Stimulated activated CD8-positive, alpha-beta memory T cell treated with anti-CD3 and anti-CD28 coated beads, Interleukin-7, amount 100 ng/mL, for 24 hours (primary cell): ENCODE results near the gene CXCR1.
"Not testable (repeated sequence)": the region's sequence is repeated elsewhere in the genome, so short reads cannot be mapped to it uniquely, and the experiment has no call there.

Experiments
- DNase-seq: peaks from one replicate; pipeline ENCODE4 v3.0.0-alpha.2; 2020; ENCODE audit warnings: low read depth

The CXCR1 gene

DNA sequence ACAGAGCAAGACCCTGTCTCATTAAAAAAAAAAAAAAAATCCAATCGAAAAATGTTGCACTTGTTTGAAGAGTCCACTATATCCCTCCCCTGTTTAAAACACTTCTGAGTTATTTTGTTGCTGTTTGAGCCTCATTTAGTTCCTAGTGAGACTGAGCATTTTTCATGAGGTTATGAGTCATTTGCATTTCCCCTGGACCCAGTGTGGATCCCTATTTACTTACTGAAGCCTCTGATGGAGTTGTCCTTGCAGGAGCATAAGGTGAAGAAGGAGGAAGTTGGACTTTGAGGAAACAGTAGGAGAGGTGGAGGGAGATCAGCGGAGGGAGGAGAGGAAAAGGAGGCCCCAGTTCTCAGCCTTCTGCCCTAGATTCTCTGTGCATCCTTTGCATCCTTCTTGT is 5.1 kb downstream of the CXCR1 start:
- no peak for DNase-seq

DNA sequence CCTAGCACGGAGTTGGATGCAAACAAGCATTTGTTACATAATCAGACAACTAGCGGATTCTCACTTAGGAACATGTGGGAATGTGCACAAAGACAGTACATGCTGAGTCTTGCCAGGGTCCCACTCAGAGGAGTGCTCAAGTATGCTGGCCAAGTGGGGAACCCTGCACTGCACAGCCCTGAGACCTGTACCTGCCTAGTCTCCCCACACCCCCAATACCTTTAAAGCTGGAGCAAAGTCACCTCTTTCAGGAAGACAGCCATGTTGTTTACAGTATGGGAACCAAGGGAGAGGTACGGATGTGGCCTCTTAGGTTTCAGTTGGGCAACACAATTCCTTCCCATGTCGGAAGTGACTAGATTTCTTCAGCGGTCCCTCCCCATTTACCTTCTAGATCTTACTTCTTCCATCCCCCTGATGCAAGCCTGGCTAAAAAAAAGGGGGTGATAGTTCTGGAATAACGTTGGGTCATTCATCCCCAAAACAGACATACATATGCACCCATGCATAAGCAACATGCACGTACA is 10.7 kb downstream of the CXCR1 start:
- DNase-seq: no peak

DNA sequence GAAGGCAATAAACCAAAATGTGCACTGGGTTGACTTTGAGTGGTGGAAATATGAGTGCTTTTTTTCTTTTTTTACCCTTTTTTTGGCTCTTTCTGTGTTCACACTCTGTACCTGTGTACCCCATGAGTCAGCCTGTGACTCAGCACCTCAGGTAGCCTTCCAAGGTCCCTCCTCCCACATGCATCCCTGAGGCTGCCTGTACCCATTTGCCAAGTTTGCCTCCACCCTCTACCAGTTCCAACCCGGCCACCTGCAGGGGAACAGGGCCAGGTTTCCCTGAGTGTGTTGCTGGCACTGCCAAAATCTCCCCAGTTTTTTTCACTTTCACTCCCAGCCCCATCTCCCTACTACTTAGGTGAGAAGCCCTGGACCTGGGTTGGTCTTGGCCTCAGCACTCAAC is 14.0 kb downstream of the CXCR1 start:
- no peak for DNase-seq

DNA sequence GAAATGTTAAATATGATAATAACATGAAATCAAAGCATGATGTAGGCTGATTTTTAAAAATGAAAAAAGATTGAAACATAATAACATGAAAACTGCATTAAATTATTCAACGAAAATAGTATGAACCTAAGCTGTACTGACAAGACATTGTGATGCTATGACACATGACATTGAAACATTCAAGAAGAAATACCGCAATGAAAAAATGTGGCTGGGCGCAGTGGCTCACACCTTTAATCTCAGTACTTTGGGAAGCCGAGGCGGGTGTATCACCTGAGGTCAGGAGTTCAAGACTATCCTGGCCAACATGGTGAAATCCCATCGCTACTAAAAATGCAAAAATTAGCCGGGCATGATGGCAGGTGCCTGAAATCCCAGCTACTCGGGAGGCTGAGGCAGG is 14.6 kb downstream of the CXCR1 start:
- no peak for DNase-seq

DNA sequence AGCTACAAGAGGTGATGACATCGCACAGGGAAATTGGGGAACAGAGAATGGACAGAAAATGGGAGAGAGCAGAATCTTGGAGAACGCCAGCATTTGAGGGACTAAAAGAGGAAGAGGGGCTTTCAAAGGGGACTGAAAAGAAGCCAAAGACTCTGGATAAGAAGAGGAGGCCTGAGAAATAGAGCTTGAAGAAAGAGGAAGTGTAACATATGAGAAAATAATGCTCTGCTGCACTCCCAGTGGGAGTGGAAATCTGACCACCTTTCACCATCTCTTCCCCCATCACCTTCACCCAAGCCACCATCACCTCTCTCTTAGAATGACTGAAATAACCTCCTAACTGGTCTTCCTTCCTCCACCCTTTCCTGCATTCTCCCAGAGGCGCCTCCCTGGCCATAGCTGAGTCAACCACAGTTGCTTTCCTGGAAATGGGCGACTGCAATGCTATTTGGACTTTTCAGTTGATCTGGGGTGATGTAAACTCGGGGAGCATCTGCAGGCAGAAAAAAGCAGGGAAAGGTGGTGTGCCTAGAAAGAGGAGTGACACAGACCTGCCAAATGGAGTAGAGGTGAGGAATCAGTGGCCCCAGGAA is 16.8 kb downstream of the CXCR1 start:
- DNase-seq: no peak

DNA sequence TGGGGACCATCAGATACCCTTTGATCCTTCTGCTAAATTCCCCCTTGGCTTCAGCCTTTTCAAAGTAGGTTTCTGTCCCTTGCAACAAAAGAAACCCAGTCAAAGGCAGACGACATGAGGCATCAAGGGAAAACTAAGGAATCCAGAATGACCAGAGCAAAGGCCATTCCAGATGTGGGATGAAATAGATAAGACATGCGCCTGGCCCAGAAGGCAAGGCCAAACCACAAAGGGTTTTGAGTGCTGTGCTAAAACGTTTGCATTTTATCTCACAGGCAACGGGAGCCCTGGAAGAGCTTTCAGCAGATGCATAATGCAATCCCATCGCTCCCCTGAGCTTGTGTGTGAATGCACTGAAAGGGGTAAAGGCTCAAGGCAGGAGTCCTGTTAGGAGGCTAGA is 17.7 kb downstream of the CXCR1 start:
- DNase-seq: no peak

DNA sequence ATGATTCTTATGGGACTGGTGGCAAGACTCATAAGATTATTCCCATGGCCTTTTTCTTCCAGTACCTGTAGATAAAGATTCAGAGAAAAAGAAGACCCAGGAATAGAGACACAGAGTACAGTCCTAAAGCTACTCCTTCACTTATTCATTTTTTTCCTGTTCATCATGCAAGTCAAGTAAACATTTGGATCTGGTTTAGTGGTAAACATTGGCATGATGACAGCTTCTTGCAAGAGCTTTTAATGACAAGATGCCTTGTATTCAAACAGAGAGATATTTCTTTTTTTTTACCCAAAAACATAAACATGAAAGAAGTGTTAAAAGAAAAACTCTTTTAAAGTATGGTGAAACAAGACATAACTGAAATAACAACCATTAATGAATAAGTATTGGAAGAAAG is 20.7 kb downstream of the CXCR1 start:
- DNase-seq: no peak

DNA sequence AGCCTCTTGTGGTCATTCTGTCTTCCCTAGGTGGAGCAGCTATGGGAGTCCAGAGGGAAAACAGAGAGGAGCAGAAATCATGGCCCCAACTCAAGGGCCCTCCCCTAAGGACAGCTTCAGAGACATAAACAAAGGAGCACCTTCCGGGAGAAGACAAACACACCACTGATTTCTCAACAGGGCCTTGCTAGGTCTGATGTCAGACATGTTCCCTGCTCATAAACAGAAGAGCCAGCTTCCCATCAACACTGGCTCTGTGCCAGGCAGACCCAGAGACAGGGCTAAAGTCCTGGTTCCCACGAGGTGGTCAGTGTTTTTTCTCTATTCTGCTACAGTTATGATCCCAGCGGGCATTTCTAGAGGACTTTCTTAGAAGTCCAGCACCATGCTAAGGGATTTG is 21.6 kb downstream of the CXCR1 start:
- DNase-seq: no peak

DNA sequence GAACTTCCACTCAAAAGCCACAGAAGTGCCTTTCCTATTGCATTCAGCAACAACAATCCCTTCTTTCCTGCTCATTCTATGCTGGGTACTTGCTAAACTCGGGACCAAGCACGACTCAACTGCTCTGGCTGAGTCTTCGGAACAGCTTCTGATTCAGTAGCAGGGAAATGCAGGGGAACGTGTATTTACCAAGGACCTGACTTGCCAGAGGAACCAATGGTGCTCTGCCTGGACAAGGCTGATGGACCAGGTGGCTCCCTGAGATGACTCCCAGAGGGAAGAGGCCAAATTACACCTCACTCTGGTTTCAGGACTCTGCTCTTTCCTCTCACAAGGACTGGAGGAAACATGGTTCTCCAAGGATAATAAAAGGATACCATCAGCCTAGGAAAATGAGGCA is 28.7 kb downstream of the CXCR1 start:
- no peak for DNase-seq

DNA sequence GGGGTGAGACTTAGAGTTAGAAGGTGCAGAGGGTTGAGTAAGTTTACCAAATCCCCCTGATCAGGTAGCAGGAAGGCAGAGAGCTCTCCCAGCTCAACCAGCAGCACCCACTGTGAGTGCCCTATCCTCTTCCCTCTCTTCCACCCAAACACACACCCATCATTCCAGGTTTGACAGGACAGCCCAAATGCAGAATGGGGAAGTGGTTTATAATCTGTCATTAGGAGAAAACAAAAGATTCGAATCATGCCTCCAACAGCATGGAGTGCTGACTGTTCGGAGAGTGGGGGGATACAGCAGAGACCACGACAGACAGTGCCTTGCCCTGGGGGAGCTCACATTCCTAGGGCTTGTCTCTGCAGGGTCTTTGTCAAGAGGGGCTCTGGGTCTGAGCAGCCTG is 29.2 kb downstream of the CXCR1 start:
- DNase-seq: no peak

DNA sequence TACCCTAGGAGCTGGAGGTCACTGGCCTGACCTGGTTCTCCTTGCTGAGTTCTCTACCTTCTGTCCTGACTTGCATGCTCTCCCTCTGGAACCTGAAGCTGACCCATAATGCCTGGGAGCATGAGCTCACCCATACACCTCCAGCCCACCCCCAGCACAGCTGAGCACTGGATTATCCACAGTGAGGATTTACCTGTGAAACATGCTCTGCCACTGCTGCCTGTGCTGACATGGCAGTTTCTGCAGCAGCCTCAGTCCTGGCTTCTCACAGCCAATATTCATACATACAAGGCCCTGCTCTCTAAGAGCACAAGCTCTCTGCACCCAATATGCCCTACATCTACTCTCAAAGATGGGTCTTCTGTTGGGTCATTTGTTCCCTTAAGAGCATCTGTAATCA is 35.9 kb downstream of the CXCR1 start:
- DNase-seq: no peak

DNA sequence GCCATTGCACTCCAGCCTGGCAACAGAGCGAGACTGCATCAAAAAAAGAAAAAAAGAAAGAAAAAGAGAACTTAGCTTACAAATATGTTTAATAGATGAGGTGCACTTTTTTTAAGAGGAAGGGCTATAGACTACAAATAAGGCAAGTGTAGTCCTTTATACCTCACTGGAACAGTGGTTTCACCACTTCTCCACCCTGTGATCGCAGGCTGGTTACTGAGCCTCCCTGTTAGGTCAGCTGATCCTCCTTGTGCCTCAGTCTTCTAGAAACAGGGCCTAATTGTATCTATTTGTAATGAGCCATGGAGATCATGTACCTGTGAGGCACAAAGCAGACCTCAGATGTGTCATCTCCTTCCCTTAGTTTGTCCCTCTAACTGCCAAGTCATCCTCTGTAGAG is 36.4 kb downstream of the CXCR1 start:
- DNase-seq: no peak

DNA sequence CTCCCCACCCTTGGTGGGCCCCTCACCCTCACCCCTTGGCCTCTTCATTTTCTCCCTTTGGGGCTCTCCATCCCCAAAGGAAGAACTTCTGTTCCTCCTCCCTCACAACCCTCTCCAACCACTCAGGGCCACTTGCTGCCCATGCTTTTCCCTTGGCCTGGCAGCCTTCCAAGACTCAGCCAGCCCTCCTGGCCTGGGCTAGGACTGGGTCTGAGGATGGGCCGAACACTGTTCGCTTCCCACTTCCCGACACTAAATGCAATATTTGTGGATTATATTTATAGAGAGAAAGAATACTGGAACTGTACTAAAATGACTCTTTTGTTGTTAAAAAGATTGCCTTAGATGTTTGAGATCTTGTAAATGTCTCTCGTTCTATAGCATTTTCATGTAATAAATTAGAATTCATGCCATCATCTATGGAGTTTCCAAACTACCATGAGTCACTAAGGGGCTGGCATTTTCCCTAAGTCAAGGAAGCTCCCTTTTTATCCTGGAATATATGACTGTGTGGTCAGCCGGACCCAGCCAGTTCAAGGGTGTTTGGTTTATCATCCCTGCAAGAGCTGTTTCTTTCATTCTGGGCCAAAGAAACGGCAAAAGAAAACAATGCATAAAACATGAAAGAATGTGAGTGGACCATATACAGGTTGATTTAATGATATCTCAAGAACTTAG is 37.2 kb downstream of the CXCR1 start:
- no peak for DNase-seq

DNA sequence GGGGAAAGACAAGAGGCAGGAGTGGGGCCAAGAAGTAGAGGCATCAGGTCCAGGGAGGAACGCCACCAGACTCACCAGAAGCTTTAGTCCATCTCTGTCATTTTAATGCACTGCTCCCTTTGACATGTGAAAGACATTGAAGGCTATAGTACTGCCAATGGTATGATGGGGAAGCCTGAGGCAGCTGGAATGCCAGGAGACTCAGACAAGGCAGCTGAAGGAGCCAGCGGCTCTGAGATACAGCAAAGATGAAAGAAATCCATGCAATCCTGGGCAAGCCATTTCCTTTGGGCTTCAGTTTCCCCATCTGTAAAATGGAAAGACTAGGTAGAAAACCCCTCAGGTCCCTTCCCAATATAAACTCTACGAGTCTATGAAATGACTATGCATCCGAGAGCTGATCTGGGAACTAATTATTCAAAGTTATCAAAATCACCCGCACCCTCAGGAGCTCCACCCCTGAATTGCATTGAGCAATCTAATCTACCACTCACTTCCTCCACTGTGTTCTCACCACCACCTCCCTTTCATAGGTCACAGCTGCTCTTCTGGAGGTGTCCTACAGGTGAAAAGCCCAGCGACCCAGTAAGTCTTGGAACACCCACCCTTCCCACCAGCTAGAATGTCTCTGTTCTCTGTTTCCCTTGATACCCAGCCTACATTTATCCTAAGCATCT is 37.8 kb downstream of the CXCR1 start:
- DNase-seq: no peak

DNA sequence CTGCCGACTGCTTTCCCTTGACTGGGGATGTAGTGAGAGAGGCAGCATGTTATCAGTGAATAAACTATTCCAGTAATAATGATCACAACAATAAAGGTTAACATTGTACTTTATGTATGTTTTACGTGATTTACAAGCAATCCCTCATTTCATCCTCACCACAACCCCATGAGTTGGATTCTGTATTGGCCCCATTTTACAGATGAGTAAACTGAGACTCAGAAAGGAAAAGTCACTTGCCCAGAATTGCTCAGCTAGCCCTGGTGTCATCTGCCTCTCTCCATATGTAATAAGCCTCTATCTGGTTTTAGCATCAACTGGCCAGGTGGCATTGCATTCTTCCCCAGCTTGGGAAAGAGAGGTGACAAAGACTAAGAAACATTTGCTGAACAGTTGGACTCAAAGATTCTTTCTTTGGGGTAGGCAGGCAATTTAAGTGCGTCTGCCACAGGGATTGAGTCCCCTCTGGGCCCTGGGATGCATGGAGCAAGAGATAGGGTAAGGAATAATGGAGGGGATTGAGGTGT is 38.8 kb downstream of the CXCR1 start:
- no peak for DNase-seq

DNA sequence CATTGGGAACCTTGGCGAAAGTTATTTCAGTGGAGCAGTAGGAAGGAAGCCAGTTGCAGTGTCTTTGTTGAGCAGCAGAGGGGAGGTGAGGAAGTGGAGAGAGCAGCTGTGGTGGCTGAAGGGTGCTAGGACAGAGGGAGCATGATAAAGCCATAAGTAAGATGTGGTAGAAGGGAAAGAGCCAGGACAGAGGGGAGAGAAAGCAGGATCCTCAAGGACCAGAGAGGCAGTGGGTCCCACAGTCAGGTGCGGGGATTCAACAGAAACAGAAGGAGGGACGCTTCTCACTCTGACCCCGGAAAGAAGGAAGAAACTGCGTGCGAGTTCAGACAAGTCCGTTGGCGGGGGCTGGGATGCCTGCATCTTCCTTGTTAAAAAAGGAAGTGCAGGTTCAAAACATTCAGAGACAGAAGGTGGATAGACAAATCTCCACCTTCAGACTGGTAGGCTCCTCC is 41.1 kb downstream of the CXCR1 start, which contains the start of gene CXCR2:
TSS of gene CXCR2 (plus strand) at position 403 of the 455 bp plus-strand sequence. CDS start 8,774 bp downstream, outside the sequence.
- DNase-seq: no peak

DNA sequence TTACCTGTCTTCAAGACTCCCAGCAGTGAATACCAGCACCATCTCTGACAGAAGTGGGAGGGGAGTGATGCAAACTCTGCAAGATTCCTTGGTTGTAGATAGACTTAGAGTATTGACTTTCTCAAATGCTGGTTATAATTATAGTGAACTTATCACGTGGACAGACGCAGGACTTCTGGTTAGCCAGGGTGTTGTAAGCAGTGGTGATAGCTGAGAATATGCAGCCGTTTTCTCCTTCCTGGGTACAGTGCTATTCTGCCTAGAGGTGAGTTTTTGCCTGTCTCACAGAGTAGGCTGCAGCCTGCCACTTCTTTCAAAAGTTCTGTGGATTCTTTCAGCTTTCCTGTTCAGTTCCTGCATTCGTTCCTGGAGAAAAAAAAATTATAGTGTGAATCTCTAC is 41.7 kb downstream of the CXCR1 start:
- no peak for DNase-seq

DNA sequence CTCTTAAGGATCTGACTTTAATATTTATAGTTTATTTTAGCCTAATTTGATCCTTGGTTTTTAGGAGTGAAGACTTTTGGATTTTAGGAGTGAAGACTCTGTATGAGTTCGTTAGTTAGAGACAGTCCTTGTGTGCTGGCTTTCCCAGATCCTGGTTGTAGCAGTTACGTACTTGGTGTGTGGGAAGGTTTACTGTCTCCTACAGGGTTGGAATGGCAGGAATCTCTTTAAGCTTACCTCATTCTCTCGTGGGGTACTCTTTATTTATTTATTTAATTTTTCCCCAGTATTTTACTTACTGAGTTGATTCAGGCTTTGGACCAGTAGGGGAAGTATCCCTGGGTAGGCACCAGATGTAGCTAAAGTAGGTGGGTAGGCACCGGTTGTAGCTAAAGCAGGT is 42.8 kb downstream of the CXCR1 start:
- no peak for DNase-seq

DNA sequence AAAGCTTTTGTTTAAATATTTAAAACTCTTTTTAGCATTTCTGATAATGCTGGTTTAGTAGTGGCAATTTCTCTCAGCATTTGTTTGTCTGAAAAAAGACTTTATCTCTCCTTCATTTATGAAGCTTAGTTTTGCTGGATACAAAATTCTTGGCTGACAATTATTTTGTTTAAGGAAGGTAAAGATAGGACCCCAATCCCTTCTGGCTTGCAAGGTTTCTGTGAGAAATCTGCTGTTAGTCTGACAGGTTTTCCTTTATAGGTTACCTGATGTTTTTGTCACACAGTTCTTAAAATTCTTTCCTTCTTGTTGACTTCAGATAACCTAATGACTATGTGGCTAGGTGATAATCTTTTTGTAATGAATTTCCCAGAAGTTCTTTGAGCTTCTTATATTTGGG is 44.5 kb downstream of the CXCR1 start:
- DNase-seq: not testable (repeated sequence)

DNA sequence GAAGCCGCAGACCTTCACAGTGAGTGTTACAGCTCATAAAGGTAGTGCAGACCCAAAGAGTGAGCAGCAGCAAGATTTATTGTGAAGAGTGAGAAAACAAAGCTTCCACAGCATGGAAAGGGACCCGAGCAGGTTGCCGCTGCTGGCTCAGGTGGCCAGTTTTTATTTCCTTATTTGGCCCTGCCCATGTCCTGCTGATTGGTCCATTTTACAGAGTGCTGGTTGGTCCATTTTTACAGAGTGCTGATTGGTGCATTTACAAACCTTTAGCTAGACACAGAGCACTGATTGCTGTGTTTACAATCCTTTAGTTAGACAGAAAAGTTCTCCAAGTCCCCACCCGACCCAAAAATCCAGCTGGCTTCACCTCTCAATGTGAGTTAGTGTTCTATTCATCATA is 45.0 kb downstream of the CXCR1 start:
- DNase-seq: not testable (repeated sequence)
